Psoas muscle (tissue), 8 donors: Measurements from ENCODE around the gene FXYD3. TPM values are rescaled to one million over a fixed set of nuclear protein-coding genes. Genes with fewer than 3 reads are reported as not detected.

Experiments used
- ATAC-seq, 4 donors: fragments of 200-7000 bp; cut with Tn5 transposase; one replicate each; pipeline ENCODE4 v1.9.1; 2020; ENCODE audit warnings: moderate library complexity in 3 of 4, mild to moderate bottlenecking in 2 of 4
- DNase-seq, 2 donors: peaks; one replicate each; pipeline ENCODE4 v3.0.0-alpha.2; 2020
- H3K27ac ChIP-seq: fragments of 200-600 bp; one replicate; pipeline ENCODE4 v1.8.0; 2022
- H3K27me3 ChIP-seq, 3 donors: fragments of 200-600 bp in 1 of 3; one replicate each; pipeline versions ENCODE4 v1.6.1 to v1.8.0; 2013 to 2022; ENCODE audit warnings: low read length in 2 of 3, mild to moderate bottlenecking in 2 of 3, moderate library complexity in 1 of 3; ENCODE audit not compliant: insufficient read depth in 3 of 3
- H3K36me3 ChIP-seq, 2 donors: fragments of 200-600 bp in 1 of 2; one replicate each; pipeline versions ENCODE4 v1.6.1 to v1.8.0; 2013 to 2022; ENCODE audit warnings: low read depth in 1 of 2, mild to moderate bottlenecking in 1 of 2, moderate library complexity in 1 of 2; ENCODE audit not compliant: insufficient read depth in 1 of 2
- H3K4me1 ChIP-seq: fragments of 200-600 bp; one replicate; pipeline ENCODE4 v1.8.0; 2022
- H3K4me3 ChIP-seq: fragments of 200-600 bp; one replicate; pipeline ENCODE4 v1.8.0; 2022; ENCODE audit warnings: mild to moderate bottlenecking
- H3K9me3 ChIP-seq: fragments of 200-600 bp; one replicate; pipeline ENCODE4 v1.8.0; 2022
- WGBS, 3 donors: extraction: QIAGEN DNeasy Blood & Tissue Kit; methylation state at CpG; one replicate each; pipeline versions ENCODE4 v1.1.6 to v1.1.7; 2013; 5-methylcytosine and 5-hydroxymethylcytosine counted together
- intact Hi-C, 2 donors: fragments of 100-400 bp; cut with DNase I; formaldehyde crosslinking; loops; one replicate each; pipeline versions ENCODE4 v1.11.0 to v1.14.2; 2022
- polyA plus RNA-seq, 3 donors: library from polyadenylated mRNA; stranded (reverse); fragments of 200-250 nt; gene quantifications; one replicate each; pipeline ENCODE4 v1.2.3, GENCODE V29; 2013
- total RNA-seq, 4 donors: library from RNA; stranded (reverse); fragmentation: NEBNext Ultra II Directional in 2 of 4; extraction: Animal tissue kit (Norgen Biotek cat#: 25700) in 2 of 4; gene quantifications; one replicate each; pipeline versions ENCODE4 v1.2.1 to v1.2.4, GENCODE V29; 2021 to 2023
- TF ChIP-seq, protein P1 (sequence below): fragments of 200-600 bp; IDR thresholded peaks from one replicate; pipeline ENCODE4 v1.8.0; 2022; ENCODE audit warnings: antibody characterized with exemption
- donor health status: healthy with polysubstance abuse.
- donor health status: DM: no; HTN: no; CAD: no; lungs with moderate emphysema.
- donor health status: Bipolar disorder and iron deficiency.
- donor health status: healthy.
- donor health status: DM: yes; HTN: yes; CAD: no.
- donor health status: DM: no; HTN: no; CAD: no.
- donor health status: DM: no; HTN: no; CAD: no.
- donor health status: DM: yes; HTN: yes; CAD: no.

FXYD3 gene
- total and polyA plus RNA-seq, 7 donors, result 0.10 to 0.38 (median 0.13) TPM; not detected in 4

DNA sequence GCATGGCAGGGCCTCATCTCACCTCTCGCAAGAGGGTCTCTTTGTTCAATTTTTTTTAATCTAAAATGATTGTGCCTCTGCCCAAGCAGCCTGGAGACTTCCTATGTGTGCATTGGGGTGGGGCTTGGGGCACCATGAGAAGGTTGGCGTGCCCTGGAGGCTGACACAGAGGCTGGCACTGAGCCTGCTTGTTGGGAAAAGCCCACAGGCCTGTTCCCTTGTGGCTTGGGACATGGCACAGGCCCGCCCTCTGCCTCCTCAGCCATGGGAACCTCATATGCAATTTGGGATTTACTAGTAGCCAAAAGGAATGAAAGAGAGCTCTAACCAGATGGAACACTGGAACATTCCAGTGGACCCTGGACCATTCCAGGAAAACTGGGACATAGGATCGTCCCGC, 8.0 kb downstream of the FXYD3 start:
- ATAC-seq, result peak; percentile 36 to 79 (median 57)
- TF ChIP-seq, protein P1, sequence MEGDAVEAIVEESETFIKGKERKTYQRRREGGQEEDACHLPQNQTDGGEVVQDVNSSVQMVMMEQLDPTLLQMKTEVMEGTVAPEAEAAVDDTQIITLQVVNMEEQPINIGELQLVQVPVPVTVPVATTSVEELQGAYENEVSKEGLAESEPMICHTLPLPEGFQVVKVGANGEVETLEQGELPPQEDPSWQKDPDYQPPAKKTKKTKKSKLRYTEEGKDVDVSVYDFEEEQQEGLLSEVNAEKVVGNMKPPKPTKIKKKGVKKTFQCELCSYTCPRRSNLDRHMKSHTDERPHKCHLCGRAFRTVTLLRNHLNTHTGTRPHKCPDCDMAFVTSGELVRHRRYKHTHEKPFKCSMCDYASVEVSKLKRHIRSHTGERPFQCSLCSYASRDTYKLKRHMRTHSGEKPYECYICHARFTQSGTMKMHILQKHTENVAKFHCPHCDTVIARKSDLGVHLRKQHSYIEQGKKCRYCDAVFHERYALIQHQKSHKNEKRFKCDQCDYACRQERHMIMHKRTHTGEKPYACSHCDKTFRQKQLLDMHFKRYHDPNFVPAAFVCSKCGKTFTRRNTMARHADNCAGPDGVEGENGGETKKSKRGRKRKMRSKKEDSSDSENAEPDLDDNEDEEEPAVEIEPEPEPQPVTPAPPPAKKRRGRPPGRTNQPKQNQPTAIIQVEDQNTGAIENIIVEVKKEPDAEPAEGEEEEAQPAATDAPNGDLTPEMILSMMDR, result no peak
- peak; percentile 69 to 88 for DNase-seq
- 37 to 64% (median 42%) methylated on average over 5 of the region's 5 CpGs for WGBS, 3 donors
- intact Hi-C loops, result no loop called here
- Histone ChIP-seq H3K4me1 (peaks cover 13% of the 10 kb centered on the region), H3K36me3 (no peaks in the 10 kb centered on the region), H3K4me3 (peak overlapping the region; percentile 65), H3K9me3 (no peaks in the 10 kb centered on the region), H3K27ac (peak overlapping the region; percentile 78), H3K27me3 (no peaks in the 10 kb centered on the region)

DNA sequence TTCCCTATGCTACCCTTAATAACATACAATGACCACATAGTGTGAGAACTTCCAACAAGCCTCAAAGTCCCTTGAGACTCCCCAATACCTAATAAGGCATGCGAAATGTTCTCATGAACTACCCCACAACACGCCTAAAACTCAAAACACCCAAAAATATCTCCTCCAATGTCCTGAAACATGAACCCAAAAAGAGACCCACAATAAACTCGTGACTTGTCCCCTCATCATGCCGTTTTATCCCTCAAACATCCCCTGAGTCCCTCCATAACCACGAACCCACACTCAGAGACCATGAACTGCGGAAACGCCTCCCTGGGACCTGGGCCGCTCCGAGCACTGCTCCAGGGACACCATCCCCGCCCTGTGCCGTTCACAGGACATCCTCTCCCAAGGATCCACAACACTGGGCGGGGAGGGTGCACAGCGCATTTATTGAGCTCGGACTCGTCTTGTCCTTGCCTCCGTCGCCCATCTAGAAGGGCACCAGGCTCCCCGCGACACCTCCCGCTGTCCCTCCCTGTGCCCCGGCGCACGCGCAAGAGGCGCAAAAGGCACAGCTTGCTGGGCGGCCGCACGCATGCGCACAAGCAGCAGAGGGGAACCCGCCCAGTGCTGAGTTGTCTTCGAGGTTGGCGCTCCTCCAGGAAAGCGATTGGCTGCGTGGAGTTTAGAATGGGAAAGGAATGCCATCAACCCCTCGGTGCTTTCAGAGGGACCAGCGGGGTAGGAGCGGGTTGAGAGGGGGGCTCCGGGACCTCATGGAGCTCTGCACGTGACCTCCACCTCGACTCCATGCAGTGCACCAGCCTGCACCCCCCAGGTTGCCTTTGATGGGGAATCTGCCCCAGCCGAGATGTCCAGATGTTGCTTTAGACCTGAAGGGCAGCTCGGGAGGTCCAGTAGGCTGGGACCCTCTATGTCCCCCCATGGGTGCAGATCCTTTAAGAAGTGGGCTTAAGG, 8.8 kb downstream of the FXYD3 start:
- H3K4me3 ChIP-seq, result peak overlapping the region; percentile 65
- ATAC-seq (peak; percentile 92 to 96 (median 95)), DNase-seq (peak; percentile 94 to 97)
- H3K9me3 ChIP-seq, result no peaks in the 10 kb centered on the region
- intact Hi-C loops, result no loop called here
- TF ChIP-seq, protein P1, result no peak
- 4 to 8% (median 4%) methylated on average over 42 of the region's 42 CpGs for WGBS, 3 donors
- H3K27me3 ChIP-seq, result no peaks in the 10 kb centered on the region
- H3K4me1 ChIP-seq, result peaks cover 17% of the 10 kb centered on the region
- H3K36me3 ChIP-seq, result no peaks in the 10 kb centered on the region
- H3K27ac ChIP-seq, result peak overlapping the region; percentile 78

DNA sequence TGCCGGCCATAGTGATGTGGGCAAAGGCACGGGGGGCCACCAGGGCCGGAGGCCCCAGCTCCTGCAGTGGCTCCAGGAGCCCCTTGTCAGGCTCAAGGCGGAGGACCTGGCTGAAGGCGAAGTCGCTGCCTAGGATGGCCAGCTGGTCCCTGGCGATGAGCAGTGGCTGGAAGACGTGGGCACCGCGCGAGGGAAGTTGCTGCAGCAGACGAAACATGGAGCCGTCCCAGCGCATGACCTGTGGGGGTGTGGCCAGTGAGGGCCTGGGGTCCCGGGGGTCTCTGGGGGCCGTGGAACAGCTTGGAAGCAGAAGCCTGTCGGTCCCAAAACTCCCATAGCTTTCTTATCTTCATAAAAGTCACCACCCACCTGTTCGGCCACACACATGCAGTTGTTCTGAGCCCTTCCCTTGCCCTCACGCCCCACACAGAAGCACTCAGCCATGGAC, 9.7 kb downstream of the FXYD3 start:
- H3K9me3 ChIP-seq, result no peaks in the 10 kb centered on the region
- H3K4me3 ChIP-seq, result no peak overlapping the region
- peaks cover 21% of the 10 kb centered on the region for H3K4me1 ChIP-seq
- WGBS, 3 donors, result 83 to 90% (median 86%) methylated on average over 18 to 19 of the region's 19 CpGs
- peak overlapping the region; percentile 78 for H3K27ac ChIP-seq
- TF ChIP-seq, protein P1, result no peak
- H3K36me3 ChIP-seq, result no peaks in the 10 kb centered on the region
- no peaks in the 10 kb centered on the region for H3K27me3 ChIP-seq
- intact Hi-C loops, result no loop called here
- DNase-seq (peak in 1 of 2 donors; percentile 58), ATAC-seq (no peak)

DNA sequence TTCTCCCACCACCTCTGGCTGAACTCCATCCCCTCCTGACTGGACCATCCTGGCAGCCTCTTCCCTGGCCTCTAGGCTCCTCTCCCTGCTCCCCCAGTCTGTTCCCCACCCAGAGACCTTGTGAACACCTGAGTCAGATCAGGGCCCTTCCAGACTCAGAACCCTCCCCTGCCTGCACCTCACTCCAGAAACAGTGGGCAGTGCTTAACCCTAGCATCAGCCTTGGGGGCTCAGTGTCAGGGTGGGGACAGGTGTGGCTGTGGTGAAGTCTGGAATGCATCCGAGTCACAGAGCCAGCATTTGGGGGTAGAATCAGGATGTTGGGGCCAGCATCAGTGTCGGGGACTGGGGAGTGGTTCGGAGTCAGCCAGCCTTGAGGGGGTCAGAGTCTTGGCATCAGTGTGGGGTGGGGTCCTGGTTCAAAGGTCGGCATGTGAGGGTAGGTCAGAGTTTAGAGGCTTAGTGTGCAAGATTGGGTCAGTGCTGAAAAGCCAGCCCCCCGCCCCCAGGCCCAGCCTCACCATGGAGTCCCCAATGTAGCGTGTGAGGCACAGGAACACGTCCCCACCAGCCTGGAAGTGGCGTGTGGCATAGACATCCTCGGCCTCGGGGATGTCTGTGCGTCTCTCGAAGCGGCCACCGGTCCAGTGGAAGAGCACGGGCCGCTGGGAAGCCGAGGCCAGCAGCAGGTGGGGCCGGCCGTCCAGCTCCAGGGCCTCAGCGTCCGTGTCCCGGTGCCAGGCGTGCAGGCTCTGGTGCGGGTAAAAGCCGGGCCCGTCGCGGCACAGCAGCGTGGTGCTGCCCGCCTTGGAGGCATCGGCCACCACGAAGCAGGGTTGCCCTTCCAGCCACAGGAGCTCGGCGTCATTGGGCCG, 10.4 kb downstream of the FXYD3 start:
- Histone ChIP-seq H3K9me3 (no peaks in the 10 kb centered on the region), H3K4me3 (peak overlapping the region; percentile 28), H3K36me3 (no peaks in the 10 kb centered on the region), H3K27ac (peak overlapping the region; percentile 36), H3K4me1 (peaks cover 28% of the 10 kb centered on the region), H3K27me3 (no peaks in the 10 kb centered on the region)
- ATAC-seq (no peak), DNase-seq (peak in 1 of 2 donors; percentile 59)
- TF ChIP-seq, protein P1, result no peak
- intact Hi-C loops, result no loop called here
- WGBS, 3 donors, result 51 to 76% (median 54%) methylated on average over 26 to 35 of the region's 35 CpGs
